PFSK-1 (cell line): ENCODE measurements around the gene LEP.

Experiments used
- FOXP2 ChIP-seq: optimal IDR thresholded peaks from 2 replicates; pipeline ENCODE3; 2011; ENCODE audit warnings: borderline replicate concordance, control low read depth, inconsistent platforms; ENCODE audit not compliant: insufficient read depth; ENCODE audit errors: extremely low read length, extremely low read depth
- POLR2AphosphoS5 ChIP-seq: IDR thresholded peaks from 2 replicates; pipeline ENCODE4 v1.6.1; 2012; ENCODE audit warnings: low read depth, mild to moderate bottlenecking, control low read depth, low read length, moderate library complexity
- SIN3A ChIP-seq: IDR thresholded peaks from 2 replicates; pipeline ENCODE4 v1.6.1; 2012; ENCODE audit warnings: mild to moderate bottlenecking, low read length, moderate library complexity, borderline replicate concordance; ENCODE audit not compliant: insufficient read depth
- TAF1 ChIP-seq: IDR thresholded peaks from 2 replicates; pipeline ENCODE4 v1.6.1; 2012; ENCODE audit warnings: low read length, control low read depth, borderline replicate concordance; ENCODE audit not compliant: insufficient read depth
- TF ChIP-seq, protein P1 (sequence below), 2 experiments: IDR thresholded peaks; 2 replicates each; pipeline versions ENCODE4 v1.6.1 to v1.8.0; 2011 to 2012; ENCODE audit warnings: low read depth in 2 of 2, low read length in 2 of 2, control low read depth in 1 of 2, inconsistent platforms in 1 of 2, mild to moderate bottlenecking in 1 of 2, moderate library complexity in 1 of 2; ENCODE audit not compliant: insufficient read depth in 1 of 2

Gene LEP

DNA sequence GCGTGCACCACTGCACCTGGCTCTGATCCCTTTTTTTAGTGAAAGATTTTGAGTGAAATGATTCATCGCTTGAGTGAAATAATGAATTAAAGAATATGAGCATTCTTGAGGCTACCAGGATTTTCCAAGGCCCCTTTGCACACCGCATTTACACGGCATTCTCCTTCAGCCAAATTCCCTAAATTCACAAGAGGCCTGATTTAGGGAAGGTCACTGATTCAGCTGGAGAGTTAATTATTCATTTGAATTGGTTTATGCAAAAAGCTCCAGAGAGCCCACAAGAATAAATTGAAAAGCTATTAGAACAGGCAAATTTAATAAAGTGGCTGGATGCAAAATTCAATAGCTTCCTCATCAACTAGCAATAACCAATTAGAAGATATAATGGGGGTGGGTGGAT lies 46.5 kb downstream of the LEP start:
- TF ChIP-seq FOXP2 (no peak), SIN3A (no peak), POLR2AphosphoS5 (no peak), TAF1 (no peak)
- TF ChIP-seq, protein P1, sequence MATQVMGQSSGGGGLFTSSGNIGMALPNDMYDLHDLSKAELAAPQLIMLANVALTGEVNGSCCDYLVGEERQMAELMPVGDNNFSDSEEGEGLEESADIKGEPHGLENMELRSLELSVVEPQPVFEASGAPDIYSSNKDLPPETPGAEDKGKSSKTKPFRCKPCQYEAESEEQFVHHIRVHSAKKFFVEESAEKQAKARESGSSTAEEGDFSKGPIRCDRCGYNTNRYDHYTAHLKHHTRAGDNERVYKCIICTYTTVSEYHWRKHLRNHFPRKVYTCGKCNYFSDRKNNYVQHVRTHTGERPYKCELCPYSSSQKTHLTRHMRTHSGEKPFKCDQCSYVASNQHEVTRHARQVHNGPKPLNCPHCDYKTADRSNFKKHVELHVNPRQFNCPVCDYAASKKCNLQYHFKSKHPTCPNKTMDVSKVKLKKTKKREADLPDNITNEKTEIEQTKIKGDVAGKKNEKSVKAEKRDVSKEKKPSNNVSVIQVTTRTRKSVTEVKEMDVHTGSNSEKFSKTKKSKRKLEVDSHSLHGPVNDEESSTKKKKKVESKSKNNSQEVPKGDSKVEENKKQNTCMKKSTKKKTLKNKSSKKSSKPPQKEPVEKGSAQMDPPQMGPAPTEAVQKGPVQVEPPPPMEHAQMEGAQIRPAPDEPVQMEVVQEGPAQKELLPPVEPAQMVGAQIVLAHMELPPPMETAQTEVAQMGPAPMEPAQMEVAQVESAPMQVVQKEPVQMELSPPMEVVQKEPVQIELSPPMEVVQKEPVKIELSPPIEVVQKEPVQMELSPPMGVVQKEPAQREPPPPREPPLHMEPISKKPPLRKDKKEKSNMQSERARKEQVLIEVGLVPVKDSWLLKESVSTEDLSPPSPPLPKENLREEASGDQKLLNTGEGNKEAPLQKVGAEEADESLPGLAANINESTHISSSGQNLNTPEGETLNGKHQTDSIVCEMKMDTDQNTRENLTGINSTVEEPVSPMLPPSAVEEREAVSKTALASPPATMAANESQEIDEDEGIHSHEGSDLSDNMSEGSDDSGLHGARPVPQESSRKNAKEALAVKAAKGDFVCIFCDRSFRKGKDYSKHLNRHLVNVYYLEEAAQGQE (IDR thresholded peaks at IDR 0.05; ENCODE audit: insufficient read depth in 1 of 2, low read depth in 2 of 2, low read length in 2 of 2), result no peak

DNA sequence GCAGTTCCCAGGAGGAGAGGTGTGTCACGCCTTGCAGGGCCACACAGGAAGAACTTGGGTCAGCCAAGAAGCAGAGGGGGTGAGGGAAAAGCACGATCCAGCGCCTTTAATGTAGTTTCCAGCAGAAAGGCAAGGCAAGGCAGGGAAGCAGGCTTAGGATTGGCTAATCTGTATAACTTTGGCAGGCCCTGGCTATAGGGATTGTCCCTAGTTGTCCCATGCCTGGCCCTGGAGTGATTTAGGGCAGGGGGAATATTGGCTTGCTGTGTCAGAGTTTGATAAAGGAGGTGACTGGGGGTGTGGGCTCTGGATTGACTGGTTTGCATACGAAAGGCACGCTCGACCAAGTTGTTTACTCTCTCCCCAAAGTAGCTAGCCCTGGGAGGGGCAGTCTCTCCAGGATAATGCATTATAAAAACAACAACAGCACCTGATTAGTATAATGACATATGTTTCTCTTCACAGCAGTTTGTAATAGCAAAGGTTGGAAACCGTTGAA lies 58.1 kb downstream of the LEP start:
- TF ChIP-seq SIN3A (no peak), FOXP2 (no peak), TAF1 (no peak), POLR2AphosphoS5 (no peak)
- TF ChIP-seq, protein P1 (IDR thresholded peaks at IDR 0.05; ENCODE audit: insufficient read depth in 1 of 2, low read depth in 2 of 2, low read length in 2 of 2), result no peak

DNA sequence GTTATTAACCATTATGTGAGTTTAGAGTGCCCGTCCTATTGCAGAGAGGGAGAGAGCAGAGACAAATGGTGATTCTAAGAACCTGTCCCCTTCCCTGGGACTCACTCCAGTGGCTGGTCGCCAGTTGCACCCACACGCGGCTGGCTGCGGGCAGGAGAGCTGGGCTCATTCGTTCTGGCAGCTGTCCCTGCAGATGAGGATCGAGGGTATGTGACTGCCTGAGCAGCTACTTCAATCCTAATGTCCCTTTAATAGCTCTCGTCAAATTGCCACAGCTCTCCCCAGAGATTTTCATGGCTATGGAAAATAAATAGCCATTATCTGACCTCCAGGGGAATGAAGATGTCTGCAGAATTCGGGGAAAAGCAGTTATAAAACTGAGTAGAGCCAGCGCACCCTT lies 61.1 kb downstream of the LEP start:
- TF ChIP-seq SIN3A, result no peak
- no peak for TF ChIP-seq POLR2AphosphoS5
- no peak for TF ChIP-seq FOXP2
- TF ChIP-seq, protein P1 (IDR thresholded peaks at IDR 0.05; ENCODE audit: insufficient read depth in 1 of 2, low read depth in 2 of 2, low read length in 2 of 2), result no peak
- TF ChIP-seq TAF1, result no peak

DNA sequence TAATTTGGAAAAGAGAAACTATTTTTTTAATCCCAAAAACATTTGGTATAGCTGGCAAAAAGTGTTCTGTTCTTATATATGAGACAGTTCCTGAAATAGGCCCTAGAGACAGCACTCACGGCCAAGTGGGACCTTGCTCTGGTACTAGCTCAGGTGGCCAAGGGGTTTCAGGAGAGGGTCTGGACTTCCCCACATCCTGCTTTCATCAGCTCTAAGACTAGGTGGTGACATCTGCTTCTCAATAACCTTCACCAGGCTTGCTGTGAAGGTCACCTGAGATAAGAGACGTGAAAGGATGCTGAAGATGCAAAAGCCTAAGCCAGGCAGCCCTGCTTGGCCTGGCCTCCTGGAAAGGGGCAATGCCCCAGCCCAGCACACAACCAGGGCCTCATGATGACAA lies 62.1 kb downstream of the LEP start:
- TF ChIP-seq, protein P1 (IDR thresholded peaks at IDR 0.05; ENCODE audit: insufficient read depth in 1 of 2, low read depth in 2 of 2, low read length in 2 of 2), result no peak
- TF ChIP-seq FOXP2 (no peak), SIN3A (no peak), TAF1 (no peak), POLR2AphosphoS5 (no peak)

DNA sequence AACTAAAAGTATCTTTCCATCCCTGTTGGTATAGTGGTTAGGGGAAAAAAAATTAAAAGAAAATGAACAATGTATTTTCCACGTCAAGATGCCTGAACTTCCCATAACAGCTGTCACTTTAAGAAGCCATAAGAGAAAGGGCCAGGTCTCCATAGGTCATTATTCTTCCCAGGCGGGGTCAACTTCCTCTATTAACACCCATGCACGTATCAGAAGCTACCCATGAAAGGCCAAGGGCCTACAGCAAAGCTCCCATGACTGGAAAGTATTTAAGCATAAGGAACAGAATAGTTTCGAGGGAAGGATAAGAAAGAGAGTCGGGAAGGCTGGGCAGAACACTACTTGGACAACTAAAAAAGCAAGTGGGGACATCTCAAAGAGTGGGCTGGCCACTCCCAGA lies 62.6 kb downstream of the LEP start:
- TF ChIP-seq POLR2AphosphoS5 (no peak), SIN3A (no peak), TAF1 (no peak), FOXP2 (no peak)
- TF ChIP-seq, protein P1 (IDR thresholded peaks at IDR 0.05; ENCODE audit: insufficient read depth in 1 of 2, low read depth in 2 of 2, low read length in 2 of 2), result no peak
